GM19328 (cell line): ENCODE data around the gene SLC25A4.
A peak's percentile ranks its signal among the peaks of the same experiment; 100 is the strongest.
"Not testable (repeated sequence)": the region's sequence is repeated elsewhere in the genome, so short reads cannot be mapped to it uniquely, and the experiment has no call there.

Experiments used
- ATAC-seq: cut with Tn5 transposase; IDR thresholded peaks from one replicate; pipeline ENCODE4 v1.9.1; 2021; ENCODE audit warnings: mild to moderate bottlenecking, moderate library complexity; ENCODE audit not compliant: unreplicated experiment

The SLC25A4 gene

GRCh38 chr4:185142912-185143600 lies at the start of gene SLC25A4:
Gene SLC25A4, plus strand, starts transcription at chr4:185143266. Its CDS starts 107 bp downstream, at chr4:185143373.
- peak; percentile 95 for ATAC-seq

- no peak for ATAC-seq
Observed at GRCh38 chr4:185093603-185094002, 49.5 kb upstream of the SLC25A4 start.

- ATAC-seq: no peak
Observed at GRCh38 chr4:185096032-185096653, 46.9 kb upstream of the SLC25A4 start.

- no peak for ATAC-seq
Observed at GRCh38 chr4:185098474-185098873, 44.6 kb upstream of the SLC25A4 start.

- ATAC-seq: no peak
Observed at GRCh38 chr4:185099024-185099682, 43.9 kb upstream of the SLC25A4 start.

- ATAC-seq: no peak
Observed at GRCh38 chr4:185099940-185100339, 43.1 kb upstream of the SLC25A4 start.

GRCh38 chr4:185100423-185100822 lies 42.6 kb upstream of the SLC25A4 start:
- no peak for ATAC-seq

- ATAC-seq: no peak
Observed at GRCh38 chr4:185101354-185101890, 41.6 kb upstream of the SLC25A4 start.

- no peak for ATAC-seq
Observed at GRCh38 chr4:185104733-185105132, 38.3 kb upstream of the SLC25A4 start.

GRCh38 chr4:185106353-185106752 lies 36.7 kb upstream of the SLC25A4 start:
- no peak for ATAC-seq

GRCh38 chr4:185107574-185107973 lies 35.5 kb upstream of the SLC25A4 start:
- not testable (repeated sequence) for ATAC-seq

- no peak for ATAC-seq
Observed at GRCh38 chr4:185108185-185108584, 34.9 kb upstream of the SLC25A4 start.

- no peak for ATAC-seq
Observed at GRCh38 chr4:185108669-185109068, 34.4 kb upstream of the SLC25A4 start.

- no peak for ATAC-seq
Observed at GRCh38 chr4:185109736-185110135, 33.3 kb upstream of the SLC25A4 start.

GRCh38 chr4:185110375-185110823 lies 32.7 kb upstream of the SLC25A4 start:
- no peak for ATAC-seq

- ATAC-seq: no peak
Observed at GRCh38 chr4:185112104-185112503, 31.0 kb upstream of the SLC25A4 start.

GRCh38 chr4:185113340-185113739 lies 29.7 kb upstream of the SLC25A4 start:
- no peak for ATAC-seq

GRCh38 chr4:185115827-185116232 lies 27.2 kb upstream of the SLC25A4 start:
- ATAC-seq: no peak

GRCh38 chr4:185117300-185117934 lies 25.6 kb upstream of the SLC25A4 start:
- no peak for ATAC-seq

GRCh38 chr4:185118876-185119275 lies 24.2 kb upstream of the SLC25A4 start:
- ATAC-seq: no peak

GRCh38 chr4:185119467-185119866 lies 23.6 kb upstream of the SLC25A4 start:
- not testable (repeated sequence) for ATAC-seq
